Nephron progenitor cell (in vitro differentiated cells): ENCODE measurements around the gene MCTP1.

ENCODE experiments used
- DNase-seq: peaks from one replicate; pipeline ENCODE4 v3.0.0; 2021
- H3K27ac Mint-ChIP-seq: 2 replicates; pipeline ENCODE4 v1.8.0; 2021; ENCODE audit warnings: mild to moderate bottlenecking, moderate library complexity, mixed read lengths
- H3K27me3 Mint-ChIP-seq: 2 replicates; pipeline ENCODE4 v1.8.0; 2021; ENCODE audit warnings: mild to moderate bottlenecking, low read depth, mixed read lengths; ENCODE audit not compliant: poor library complexity
- H3K36me3 Mint-ChIP-seq: 2 replicates; pipeline ENCODE4 v1.8.0; 2021; ENCODE audit warnings: low read depth, mixed read lengths
- H3K4me1 Mint-ChIP-seq: 2 replicates; pipeline ENCODE4 v1.8.0; 2021; ENCODE audit warnings: mixed read lengths
- H3K4me3 Mint-ChIP-seq: 2 replicates; pipeline ENCODE4 v1.8.0; 2021; ENCODE audit warnings: mild to moderate bottlenecking, moderate library complexity, mixed read lengths
- H3K9me3 Mint-ChIP-seq: 2 replicates; pipeline ENCODE4 v1.8.0; 2021; ENCODE audit warnings: mild to moderate bottlenecking, moderate library complexity, mixed read lengths
- CTCF ChIP-seq: fragments of 200-600 bp; sonication (generic); IDR thresholded peaks from 2 replicates; pipeline ENCODE4 v1.5.0; 2021; ENCODE audit warnings: antibody characterized with exemption

MCTP1 gene

GRCh38 chr5:94891972-94892371 lies 392.9 kb downstream of the MCTP1 start:
- no peak for TF ChIP-seq CTCF
- Mint-ChIP-seq H3K9me3 (no peaks in the 10 kb centered on the region), H3K27me3 (no peaks in the 10 kb centered on the region), H3K4me1 (no peaks in the 10 kb centered on the region), H3K27ac (no peak overlapping the region), H3K36me3 (no peaks in the 10 kb centered on the region), H3K4me3 (no peak overlapping the region)
- DNase-seq = no peak

DNA sequence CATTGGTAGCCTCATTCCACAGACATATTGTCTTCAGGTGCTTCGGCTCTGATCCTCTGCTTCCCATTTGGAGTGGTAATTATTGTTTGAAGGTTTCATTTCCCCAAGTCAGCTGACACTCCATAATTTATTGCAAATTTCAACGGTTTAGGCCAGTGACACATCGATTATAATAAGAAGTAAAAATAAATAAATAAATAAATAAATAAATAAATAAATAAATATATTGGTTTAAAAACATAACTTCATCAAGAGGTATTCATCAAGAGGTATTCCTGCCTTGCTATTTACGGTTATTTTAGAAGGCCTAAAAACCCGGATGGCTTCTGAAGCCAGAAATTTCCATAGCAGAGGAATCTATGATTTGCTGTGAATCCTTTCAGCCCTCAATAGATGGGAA lies 393.3 kb downstream of the MCTP1 start:
- H3K4me1 Mint-ChIP-seq = no peaks in the 10 kb centered on the region
- H3K36me3 Mint-ChIP-seq = no peaks in the 10 kb centered on the region

GRCh38 chr5:94890907-94891306 lies 394.0 kb downstream of the MCTP1 start:
- H3K4me3 Mint-ChIP-seq = no peak overlapping the region
- H3K9me3 Mint-ChIP-seq = no peaks in the 10 kb centered on the region
- no peak for DNase-seq
- H3K4me1 Mint-ChIP-seq = peaks cover 1% of the 10 kb centered on the region
- no peaks in the 10 kb centered on the region for H3K36me3 Mint-ChIP-seq
- H3K27ac Mint-ChIP-seq = no peak overlapping the region
- TF ChIP-seq CTCF = no peak
- no peaks in the 10 kb centered on the region for H3K27me3 Mint-ChIP-seq

More for the DNA sequence above, 393.3 kb downstream of the MCTP1 start:
- no peak overlapping the region for H3K27ac Mint-ChIP-seq
- no peak overlapping the region for H3K4me3 Mint-ChIP-seq
- no peak for DNase-seq
- H3K9me3 Mint-ChIP-seq = no peaks in the 10 kb centered on the region
- TF ChIP-seq CTCF = no peak
- no peaks in the 10 kb centered on the region for H3K27me3 Mint-ChIP-seq

- Mint-ChIP-seq H3K9me3 (no peaks in the 10 kb centered on the region), H3K4me3 (no peak overlapping the region)
- TF ChIP-seq CTCF = no peak
Observed at GRCh38 chr5:94888674-94889073, 396.2 kb downstream of the MCTP1 start.

GRCh38 chr5:94885931-94886330 lies 399.0 kb downstream of the MCTP1 start:
- no peak for TF ChIP-seq CTCF
- Mint-ChIP-seq H3K36me3 (no peaks in the 10 kb centered on the region), H3K27me3 (peaks cover 8% of the 10 kb centered on the region), H3K9me3 (no peaks in the 10 kb centered on the region), H3K4me1 (peaks cover 32% of the 10 kb centered on the region), H3K27ac (no peak overlapping the region), H3K4me3 (no peak overlapping the region)
- no peak for DNase-seq

More at GRCh38 chr5:94888674-94889073, 396.2 kb downstream of the MCTP1 start:
- DNase-seq = no peak
- no peak overlapping the region for H3K27ac Mint-ChIP-seq
- H3K36me3 Mint-ChIP-seq = no peaks in the 10 kb centered on the region
- H3K27me3 Mint-ChIP-seq = peaks cover 5% of the 10 kb centered on the region
- peaks cover 23% of the 10 kb centered on the region for H3K4me1 Mint-ChIP-seq

GRCh38 chr5:94884311-94884710 lies 400.6 kb downstream of the MCTP1 start:
- DNase-seq = peak; percentile 75

More at GRCh38 chr5:94884311-94884710, 400.6 kb downstream of the MCTP1 start:
- TF ChIP-seq CTCF = no peak
- Mint-ChIP-seq H3K4me1 (peaks cover 34% of the 10 kb centered on the region), H3K27me3 (peaks cover 8% of the 10 kb centered on the region), H3K4me3 (no peak overlapping the region), H3K36me3 (no peaks in the 10 kb centered on the region), H3K9me3 (no peaks in the 10 kb centered on the region), H3K27ac (no peak overlapping the region)
